DND-41 (cell line): ENCODE measurements around the gene ESRRB.

Source experiments
- ATAC-seq: fragments of 200-7000 bp; cut with Tn5 transposase; 3 replicates; pipeline ENCODE4 v1.9.1; 2021; ENCODE audit warnings: low read depth; ENCODE audit not compliant: insufficient read depth
- DNase-seq: peaks from one replicate; pipeline ENCODE4 v3.0.0-alpha.2; 2020
- H2AFZ ChIP-seq: 2 replicates; pipeline ENCODE4 v1.6.0; 2012; ENCODE audit warnings: low read depth, low read length
- H3K27ac ChIP-seq: 2 replicates; pipeline ENCODE4 v1.5.1; 2012; ENCODE audit warnings: low read length, inconsistent platforms
- H3K27me3 ChIP-seq: fragments of 200-600 bp; sonication (generic); 2 replicates; pipeline ENCODE4 v1.6.0; 2012; ENCODE audit warnings: low read length, mild to moderate bottlenecking, inconsistent platforms; ENCODE audit not compliant: insufficient read depth, poor library complexity
- H3K36me3 ChIP-seq: 2 replicates; pipeline ENCODE4 v1.5.1; 2012; ENCODE audit warnings: low read length, inconsistent platforms; ENCODE audit not compliant: insufficient read depth
- H3K4me1 ChIP-seq: 2 replicates; pipeline ENCODE4 v1.5.1; 2012; ENCODE audit warnings: mild to moderate bottlenecking, low read length; ENCODE audit not compliant: insufficient read depth
- H3K4me2 ChIP-seq: 2 replicates; pipeline ENCODE4 v1.6.0; 2012; ENCODE audit warnings: mild to moderate bottlenecking, moderate library complexity, low read length, inconsistent platforms; ENCODE audit not compliant: insufficient read depth
- H3K4me3 ChIP-seq, 2 experiments: fragments of 200-600 bp in 1 of 2; shearing (Covaris generic) in 1 of 2; 2 replicates each; pipeline ENCODE4 v1.5.1; 2012 to 2016; ENCODE audit warnings: inconsistent platforms in 2 of 2, low read length in 2 of 2, mild to moderate bottlenecking in 2 of 2, low read depth in 1 of 2, moderate library complexity in 1 of 2
- H3K79me2 ChIP-seq: 2 replicates; pipeline ENCODE4 v1.6.0; 2012; ENCODE audit warnings: low read length, inconsistent platforms; ENCODE audit not compliant: insufficient read depth
- H3K9ac ChIP-seq: 2 replicates; pipeline ENCODE4 v1.6.0; 2012; ENCODE audit warnings: low read depth, mild to moderate bottlenecking, inconsistent platforms, low read length, moderate library complexity
- H3K9me3 ChIP-seq: 2 replicates; pipeline ENCODE4 v1.5.1; 2012; ENCODE audit warnings: low read length, moderate library complexity, mild to moderate bottlenecking, inconsistent platforms; ENCODE audit not compliant: insufficient read depth, severe bottlenecking
- H4K20me1 ChIP-seq: 2 replicates; pipeline ENCODE4 v1.6.0; 2012; ENCODE audit warnings: low read length; ENCODE audit not compliant: insufficient read depth
- CTCF ChIP-seq: IDR thresholded peaks from 2 replicates; pipeline ENCODE4 v1.5.1; 2012; ENCODE audit warnings: borderline replicate concordance, low read length, moderate library complexity, mild to moderate bottlenecking; ENCODE audit not compliant: poor library complexity, severe bottlenecking; ENCODE audit errors: extremely low read depth
- EZH2 ChIP-seq: IDR thresholded peaks from 3 replicates; pipeline ENCODE4 v1.6.1; 2012; ENCODE audit warnings: borderline replicate concordance, low read depth, mild to moderate bottlenecking, moderate library complexity, low read length, inconsistent platforms; ENCODE audit not compliant: severe bottlenecking

The ESRRB gene

DNA sequence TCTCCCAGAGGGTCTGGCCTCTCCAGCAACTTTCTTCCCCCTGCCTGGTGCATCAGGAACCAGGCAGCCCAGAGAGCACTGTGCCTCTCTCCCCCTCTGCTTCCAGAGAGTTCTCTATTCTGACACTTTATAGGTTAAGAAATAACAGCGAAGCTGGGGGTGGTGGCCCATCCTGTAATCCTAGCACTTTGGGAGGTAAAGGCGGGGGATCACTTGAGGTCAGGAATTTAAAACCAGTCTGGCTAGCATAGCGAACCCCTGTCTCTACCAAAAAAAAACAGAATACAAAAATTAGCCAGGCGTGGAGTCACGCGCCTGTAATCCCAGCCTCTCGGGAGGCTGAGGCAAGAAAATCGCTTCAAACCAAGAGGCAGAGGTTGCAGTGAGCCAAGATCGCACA lies 58.3 kb downstream of the ESRRB start:
- no peaks in the 10 kb centered on the region for H3K36me3 ChIP-seq
- H3K27ac ChIP-seq = no peak overlapping the region
- H3K9me3 ChIP-seq = no peaks in the 10 kb centered on the region
- H2AFZ ChIP-seq = no peak overlapping the region
- no peaks in the 10 kb centered on the region; the same call in 1 of the 2 replicates for H4K20me1 ChIP-seq
- H3K4me3 ChIP-seq = no peak overlapping the region
- DNase-seq = no peak
- no peaks in the 10 kb centered on the region for H3K4me1 ChIP-seq
- H3K79me2 ChIP-seq = no peaks in the 10 kb centered on the region
- no peak overlapping the region for H3K9ac ChIP-seq
- H3K4me2 ChIP-seq = no peak overlapping the region
- TF ChIP-seq CTCF (no peak), EZH2 (no peak)
- ATAC-seq = no peak
- H3K27me3 ChIP-seq = peaks cover 6% of the 10 kb centered on the region

DNA sequence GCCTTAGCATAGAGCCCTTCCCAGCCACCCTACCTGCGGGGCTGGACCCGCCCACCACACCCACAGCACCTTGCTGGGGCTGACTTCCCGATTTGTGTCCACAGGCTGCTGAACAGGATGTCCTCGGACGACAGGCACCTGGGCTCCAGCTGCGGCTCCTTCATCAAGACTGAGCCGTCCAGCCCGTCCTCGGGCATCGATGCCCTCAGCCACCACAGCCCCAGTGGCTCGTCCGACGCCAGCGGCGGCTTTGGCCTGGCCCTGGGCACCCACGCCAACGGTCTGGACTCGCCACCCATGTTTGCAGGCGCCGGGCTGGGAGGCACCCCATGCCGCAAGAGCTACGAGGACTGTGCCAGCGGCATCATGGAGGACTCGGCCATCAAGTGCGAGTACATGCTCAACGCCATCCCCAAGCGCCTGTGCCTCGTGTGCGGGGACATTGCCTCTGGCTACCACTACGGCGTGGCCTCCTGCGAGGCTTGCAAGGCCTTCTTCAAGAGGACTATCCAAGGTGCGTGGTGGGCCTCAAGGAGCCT lies 63.4 kb downstream of the ESRRB start:
- Histone ChIP-seq H3K36me3 (no peaks in the 10 kb centered on the region), H3K4me1 (no peaks in the 10 kb centered on the region), H3K4me2 (no peak overlapping the region), H3K9me3 (no peaks in the 10 kb centered on the region), H3K79me2 (no peaks in the 10 kb centered on the region), H4K20me1 (no peaks in the 10 kb centered on the region; the same call in 1 of the 2 replicates), H3K27ac (no peak overlapping the region), H3K27me3 (peaks cover 4% of the 10 kb centered on the region), H3K4me3 (no peak overlapping the region), H2AFZ (no peak overlapping the region), H3K9ac (no peak overlapping the region)
- ATAC-seq (no peak), DNase-seq (no peak)
- no peak for TF ChIP-seq EZH2
- TF ChIP-seq CTCF = no peak

DNA sequence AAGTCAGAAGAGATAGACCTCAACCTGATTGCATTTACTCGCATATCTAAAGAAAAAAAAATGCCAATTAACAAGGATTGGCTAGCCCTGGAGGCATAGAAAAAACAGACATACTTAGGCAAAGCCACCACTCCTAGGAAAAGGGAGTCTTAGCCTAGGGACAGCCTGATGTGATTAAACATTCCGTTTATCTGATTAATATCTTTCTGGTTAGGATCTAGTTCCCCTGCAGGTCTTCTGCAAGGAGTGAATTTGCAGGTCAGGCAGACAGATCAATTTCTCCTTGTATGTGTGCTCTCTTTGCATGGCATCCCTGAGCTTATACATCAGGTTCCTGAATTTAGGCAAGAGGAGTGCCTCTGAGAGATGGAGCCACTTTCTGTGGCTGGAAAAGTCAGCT lies 70.5 kb downstream of the ESRRB start:
- Histone ChIP-seq H3K4me1 (no peaks in the 10 kb centered on the region), H3K79me2 (no peaks in the 10 kb centered on the region), H3K4me3 (no peak overlapping the region), H4K20me1 (no peaks in the 10 kb centered on the region), H3K27ac (no peak overlapping the region), H2AFZ (no peak overlapping the region), H3K9ac (no peak overlapping the region), H3K27me3 (no peaks in the 10 kb centered on the region), H3K9me3 (no peaks in the 10 kb centered on the region), H3K4me2 (no peak overlapping the region), H3K36me3 (no peaks in the 10 kb centered on the region)
- no peak for TF ChIP-seq CTCF
- no peak for TF ChIP-seq EZH2
- DNase-seq (no peak), ATAC-seq (no peak)

DNA sequence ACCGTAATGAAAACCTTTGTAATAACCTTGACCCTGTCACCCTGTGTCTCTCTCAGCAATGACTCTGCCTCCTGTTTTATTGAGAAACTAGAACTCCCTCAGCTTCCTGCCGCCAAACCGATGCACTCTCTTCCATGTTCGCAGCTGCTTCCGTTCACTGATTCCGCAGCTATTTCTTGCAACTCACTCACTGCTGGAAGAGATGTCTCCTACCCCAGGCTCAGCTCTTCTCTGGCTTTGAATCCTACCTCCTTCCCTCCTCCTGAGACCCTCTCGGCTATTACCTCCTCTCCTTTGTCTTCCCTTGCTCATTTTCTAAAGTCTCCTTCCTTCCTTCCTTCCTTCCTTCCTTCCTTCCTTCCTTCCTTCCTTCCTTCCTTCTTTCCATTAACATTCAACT lies 71.0 kb downstream of the ESRRB start:
- ATAC-seq (no peak), DNase-seq (no peak)
- no peaks in the 10 kb centered on the region for H3K4me1 ChIP-seq
- H4K20me1 ChIP-seq = no peaks in the 10 kb centered on the region
- no peak overlapping the region for H2AFZ ChIP-seq
- no peaks in the 10 kb centered on the region for H3K36me3 ChIP-seq
- H3K9me3 ChIP-seq = no peaks in the 10 kb centered on the region
- TF ChIP-seq EZH2 (no peak), CTCF (no peak)
- H3K79me2 ChIP-seq = no peaks in the 10 kb centered on the region
- no peak overlapping the region for H3K4me3 ChIP-seq
- H3K9ac ChIP-seq = no peak overlapping the region
- no peaks in the 10 kb centered on the region for H3K27me3 ChIP-seq
- no peak overlapping the region for H3K27ac ChIP-seq
- H3K4me2 ChIP-seq = no peak overlapping the region
